ENCODE data around the gene MEOX2. TPM values are rescaled to one million over a fixed set of nuclear protein-coding genes. Genes with fewer than 3 reads are reported as not detected.

The MEOX2 gene
- total RNA-seq, 1 experiment from 2014 or later: not detected

- Histone ChIP-seq H3K9me3 (ENCODE audit: control insufficient read depth in 1 of 2, insufficient read depth in 1 of 2, low read depth in 1 of 2, low read length in 2 of 2) (no peaks in the 10 kb centered on the region), H3K79me2 (ENCODE audit: insufficient read depth, low read length) (no peaks in the 10 kb centered on the region), H3K27ac (ENCODE audit: low read depth, low read length) (no peak overlapping the region), H3K9ac (ENCODE audit: low read length) (no peak overlapping the region), H4K20me1 (ENCODE audit: insufficient read depth) (no peaks in the 10 kb centered on the region), H3K4me1 (ENCODE audit: control insufficient read depth in 1 of 2, insufficient read depth in 2 of 2, low read length in 2 of 2) (no peaks in the 10 kb centered on the region), H3K9me2 (ENCODE audit: insufficient read depth) (no peaks in the 10 kb centered on the region), H3K4me2 (ENCODE audit: low read length) (no peak overlapping the region), H3K27me3 (ENCODE audit: insufficient read depth, low read length) (no peaks in the 10 kb centered on the region), H2AFZ (ENCODE audit: low read depth, low read length, poor library complexity, severe bottlenecking) (no peak overlapping the region), H3K36me3 (ENCODE audit: control insufficient read depth in 1 of 2, insufficient read depth in 2 of 2, low read length in 2 of 2) (no peaks in the 10 kb centered on the region), H3K4me3 (replicated peaks in 1 of 2; ENCODE audit: low read depth in 1 of 2, low read length in 2 of 2) (no peak overlapping the region)
- RAD21 ChIA-PET (ENCODE audit: low non-redundant PET in 1 of 2, low total read pairs in 2 of 2, uncharacterized antibody in 2 of 2, unreplicated experiment in 2 of 2): no interaction called here
- ATAC-seq (no peak), DNase-seq (ENCODE audit: low read depth, low spot score) (no peak)
- intact Hi-C loops (cut with micrococcal nuclease): no loop called here
- no TSS peak for BruUV-seq (replicated peaks)
- TF ChIP-seq ZBTB33 (IDR thresholded peaks at IDR 0.05; ENCODE audit: extremely low read depth, insufficient replicate concordance, low read length) (no peak), ELF1 (IDR thresholded peaks at IDR 0.05; ENCODE audit: borderline replicate concordance, low read depth) (no peak), EZH2 (IDR thresholded peaks at IDR 0.05) (no peak), POLR2AphosphoS5 (IDR thresholded peaks at IDR 0.05; ENCODE audit: low read depth, low read length) (no peak), SIN3A (IDR thresholded peaks at IDR 0.05; ENCODE audit: low read depth) (no peak), EZH2phosphoT487 (IDR thresholded peaks at IDR 0.05; ENCODE audit: borderline replicate concordance) (no peak), REST (IDR thresholded peaks at IDR 0.05; ENCODE audit: low read depth) (no peak), ATF3 (IDR thresholded peaks at IDR 0.05) (no peak), EGR1 (IDR thresholded peaks at IDR 0.05; ENCODE audit: low read depth) (no peak)
- POLR2A ChIA-PET: no interaction called here
- CTCF ChIA-PET: no interaction called here
Observed at GRCh38 chr7:15586266-15586665, 100.2 kb downstream of the MEOX2 start.
